ENCODE results near the gene NUF2. TPM values are rescaled to one million over a fixed set of nuclear protein-coding genes. Genes with fewer than 3 reads are reported as not detected.

NUF2 gene
- total RNA-seq, 2 experiments from 2014 or later = 86.1 to 92.5 TPM

GRCh38 chr1:163300568-163300967 is 21.2 kb upstream of the NUF2 start:
- CTCF ChIA-PET (ENCODE audit: unreplicated experiment) = no interaction called here
- DNase-seq (ENCODE audit: low spot score) = no peak

GRCh38 chr1:163303561-163303960 is 18.2 kb upstream of the NUF2 start:
- intact Hi-C loops (cut with micrococcal nuclease; ENCODE audit: unreplicated experiment) = no loop called here
- Histone ChIP-seq H3K4me3 (ENCODE audit: low read depth, low read length, poor library complexity, severe bottlenecking) (no peak overlapping the region), H2AFZ (ENCODE audit: low read length) (no peak overlapping the region), H4K20me1 (ENCODE audit: insufficient read depth, low read length) (peaks cover 3% of the 10 kb centered on the region; the same call in 1 of the 2 replicates), H3K79me2 (ENCODE audit: insufficient read depth, low read depth, low read length) (no peaks in the 10 kb centered on the region), H3K36me3 (ENCODE audit: insufficient read depth, low read length) (peaks cover 46% of the 10 kb centered on the region), H3K9me2 (ENCODE audit: insufficient read depth, low read length) (no peaks in the 10 kb centered on the region), H3K4me1 (ENCODE audit: insufficient read depth, low read length, poor library complexity, severe bottlenecking) (no peaks in the 10 kb centered on the region), H3K9me3 (ENCODE audit: low read length) (no peaks in the 10 kb centered on the region), H3K4me2 (ENCODE audit: low read length) (no peak overlapping the region), H3K27ac (ENCODE audit: low read depth, low read length, poor library complexity, severe bottlenecking) (no peak overlapping the region)
- no TSS peak for BruUV-seq (replicated peaks)
- ChIA-PET CTCF (ENCODE audit: unreplicated experiment) (interaction anchor here (1.0 kb wide), 1 partner anchor 12 kb away, joined by 3 read pairs; no protein-coding TSS in a partner anchor), POLR2A (interaction anchor here (0.7 to 1.2 kb wide), 2 partner anchors 10 to 20 kb away, joined by 3 to 4 read pairs; no protein-coding TSS in a partner anchor)
- TF ChIP-seq CTCF (conservative IDR thresholded peaks at IDR 0.05; ENCODE audit: low read length) (no peak), EZH2phosphoT487 (IDR thresholded peaks at IDR 0.05; ENCODE audit: borderline replicate concordance, low read depth, low read length) (no peak)
- DNase-seq (ENCODE audit: low spot score) = no peak

More at GRCh38 chr1:163300568-163300967, 21.2 kb upstream of the NUF2 start:
- H2AFZ ChIP-seq (ENCODE audit: low read length) = no peak overlapping the region
- H3K27ac ChIP-seq (ENCODE audit: low read depth, low read length, poor library complexity, severe bottlenecking) = no peak overlapping the region
- POLR2A ChIA-PET = no interaction called here
- no peaks in the 10 kb centered on the region for H3K4me1 ChIP-seq (ENCODE audit: insufficient read depth, low read length, poor library complexity, severe bottlenecking)
- H3K4me3 ChIP-seq (ENCODE audit: low read depth, low read length, poor library complexity, severe bottlenecking) = no peak overlapping the region
- no peak for TF ChIP-seq CTCF (conservative IDR thresholded peaks at IDR 0.05; ENCODE audit: low read length)
- no peak for TF ChIP-seq EZH2phosphoT487 (IDR thresholded peaks at IDR 0.05; ENCODE audit: borderline replicate concordance, low read depth, low read length)
- peaks cover 46% of the 10 kb centered on the region for H3K36me3 ChIP-seq (ENCODE audit: insufficient read depth, low read length)
- intact Hi-C loops (cut with micrococcal nuclease; ENCODE audit: unreplicated experiment) = no loop called here
- no peaks in the 10 kb centered on the region for H3K9me2 ChIP-seq (ENCODE audit: insufficient read depth, low read length)
- H4K20me1 ChIP-seq (ENCODE audit: insufficient read depth, low read length) = no peaks in the 10 kb centered on the region
- H3K79me2 ChIP-seq (ENCODE audit: insufficient read depth, low read depth, low read length) = no peaks in the 10 kb centered on the region
- BruUV-seq (replicated peaks) = no TSS peak
- no peak overlapping the region for H3K4me2 ChIP-seq (ENCODE audit: low read length)
- H3K9me3 ChIP-seq (ENCODE audit: low read length) = no peaks in the 10 kb centered on the region

DNA sequence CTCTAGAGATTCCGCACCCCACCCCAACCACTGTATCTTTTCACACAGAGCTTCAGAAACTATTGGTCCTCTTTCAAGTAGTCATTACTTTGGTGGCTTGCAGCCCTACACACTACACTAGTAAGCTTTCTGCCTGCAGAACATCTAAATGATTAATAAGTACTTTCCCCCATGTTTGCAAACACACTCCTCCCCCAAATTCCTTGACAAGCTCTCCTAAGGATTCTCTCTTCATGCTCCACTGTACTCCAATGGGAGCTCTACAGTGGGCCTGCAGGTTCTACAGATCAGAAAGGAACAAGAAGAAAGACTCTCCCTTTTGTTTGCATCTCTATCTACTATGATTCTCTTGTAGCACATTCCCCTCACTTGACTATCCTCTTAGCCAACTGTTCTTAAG is 16.3 kb upstream of the NUF2 start:
- Histone ChIP-seq H3K36me3 (ENCODE audit: insufficient read depth, low read length) (peaks cover 39% of the 10 kb centered on the region), H2AFZ (ENCODE audit: low read length) (no peak overlapping the region), H3K4me2 (ENCODE audit: low read length) (no peak overlapping the region), H3K9me2 (ENCODE audit: insufficient read depth, low read length) (no peaks in the 10 kb centered on the region), H4K20me1 (ENCODE audit: insufficient read depth, low read length) (peaks cover 3% of the 10 kb centered on the region; the same call in 1 of the 2 replicates), H3K27ac (ENCODE audit: low read depth, low read length, poor library complexity, severe bottlenecking) (no peak overlapping the region), H3K4me3 (ENCODE audit: low read depth, low read length, poor library complexity, severe bottlenecking) (no peak overlapping the region), H3K9me3 (ENCODE audit: low read length) (no peaks in the 10 kb centered on the region), H3K79me2 (ENCODE audit: insufficient read depth, low read depth, low read length) (no peaks in the 10 kb centered on the region), H3K4me1 (ENCODE audit: insufficient read depth, low read length, poor library complexity, severe bottlenecking) (no peaks in the 10 kb centered on the region)
- BruUV-seq (replicated peaks) = no TSS peak
- CTCF ChIA-PET (ENCODE audit: unreplicated experiment) = no interaction called here
- POLR2A ChIA-PET = no interaction called here
- TF ChIP-seq EZH2phosphoT487 (IDR thresholded peaks at IDR 0.05; ENCODE audit: borderline replicate concordance, low read depth, low read length) = no peak
- no peak for TF ChIP-seq CTCF (conservative IDR thresholded peaks at IDR 0.05; ENCODE audit: low read length)
- intact Hi-C loops (cut with micrococcal nuclease; ENCODE audit: unreplicated experiment) = no loop called here
- DNase-seq (ENCODE audit: low spot score) = no peak

Measured in OCI-LY7 (cell line).